Erythroblast (primary cell): ENCODE results near the gene ACOD1.

Source experiments
- GATA1 ChIP-seq: IDR thresholded peaks from 2 replicates; pipeline ENCODE4 v1.6.1; 2011; ENCODE audit warnings: low read depth, mild to moderate bottlenecking, control low read depth, low read length, moderate library complexity
- POLR2A ChIP-seq: IDR thresholded peaks from 2 replicates; pipeline ENCODE4 v1.6.1; 2011; ENCODE audit warnings: mild to moderate bottlenecking, low read length

GRCh38 chr13:77001540-77001939, 53.2 kb downstream of the ACOD1 start:
- TF ChIP-seq POLR2A (no peak), GATA1 (no peak)
